ENCODE data around the gene OLA1.

Gene OLA1

DNA sequence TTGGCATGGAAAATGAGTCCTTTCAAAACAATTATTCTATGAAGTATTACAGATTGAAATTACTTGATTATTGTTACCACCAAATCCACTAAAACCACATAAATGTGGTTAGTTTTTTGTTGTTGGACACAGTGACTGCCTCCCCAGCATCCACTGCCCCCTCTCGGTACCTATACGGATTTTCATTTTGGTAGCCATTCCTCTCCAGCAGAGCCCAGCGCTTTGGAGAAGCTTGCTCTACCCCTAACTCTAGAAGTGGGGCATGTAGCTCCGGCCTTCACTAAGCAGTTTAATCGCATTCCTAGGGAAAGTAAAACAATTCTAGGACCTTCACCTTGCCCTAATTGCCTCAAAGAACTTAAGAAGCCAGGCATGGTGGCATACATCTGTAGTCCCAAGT is 24.2 kb downstream of the OLA1 start:
- ATAC-seq = no peak

DNA sequence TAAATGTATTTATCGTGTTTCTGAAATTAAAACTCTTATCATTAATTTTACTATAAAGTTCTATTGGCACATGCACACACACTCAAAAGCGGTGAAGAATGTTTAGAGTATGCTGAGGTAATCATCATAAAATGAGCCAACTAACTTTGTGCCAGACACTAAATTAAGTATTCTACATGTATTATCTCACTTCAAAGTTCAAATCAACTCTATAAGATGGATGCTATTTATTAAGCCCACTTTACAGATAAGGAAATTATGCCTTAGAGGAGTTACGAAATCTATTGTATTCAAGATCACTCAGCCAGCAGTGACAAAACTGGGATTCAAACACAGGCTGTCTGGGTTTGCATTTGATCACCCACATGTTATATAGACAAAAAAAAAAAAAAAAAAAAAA is 24.9 kb downstream of the OLA1 start:
- ATAC-seq = no peak

DNA sequence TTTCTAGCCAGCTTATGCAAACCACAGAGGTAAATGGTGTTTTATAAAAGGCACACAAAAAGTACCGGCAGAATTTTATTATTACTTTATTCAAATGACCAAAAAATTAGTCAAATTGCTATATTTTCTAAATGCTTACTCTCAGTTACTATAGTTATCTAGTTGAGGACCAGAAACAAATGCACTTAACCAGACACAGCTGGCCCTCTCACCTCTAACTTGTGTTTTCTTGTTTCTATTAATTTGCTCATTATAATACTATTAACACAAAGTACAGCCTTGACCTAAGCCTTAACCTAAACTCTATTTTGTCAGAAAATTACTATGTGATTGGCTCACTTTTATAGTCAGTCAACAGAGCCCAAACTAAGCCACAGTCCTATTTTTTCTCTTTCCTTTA is 26.2 kb downstream of the OLA1 start:
- ATAC-seq = no peak

DNA sequence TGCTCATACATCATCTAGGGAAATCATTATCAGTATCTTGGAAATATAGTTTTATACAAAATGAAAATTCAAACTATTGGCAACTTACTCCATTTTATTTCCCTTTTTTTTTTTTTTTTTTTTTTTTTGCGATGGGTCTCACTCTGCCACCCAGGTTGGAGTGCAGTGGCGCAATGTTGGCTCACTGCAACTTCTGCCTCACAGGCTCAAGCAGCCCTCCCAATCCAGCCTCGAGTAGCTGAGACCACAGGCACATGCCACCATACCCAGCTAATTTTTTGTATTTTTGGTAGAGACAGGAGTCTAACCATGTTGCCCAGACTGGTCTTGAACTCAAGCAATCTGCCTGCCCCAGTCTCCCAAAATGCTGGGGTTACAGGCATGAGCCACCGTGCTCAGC is 29.0 kb downstream of the OLA1 start:
- no peak for ATAC-seq

DNA sequence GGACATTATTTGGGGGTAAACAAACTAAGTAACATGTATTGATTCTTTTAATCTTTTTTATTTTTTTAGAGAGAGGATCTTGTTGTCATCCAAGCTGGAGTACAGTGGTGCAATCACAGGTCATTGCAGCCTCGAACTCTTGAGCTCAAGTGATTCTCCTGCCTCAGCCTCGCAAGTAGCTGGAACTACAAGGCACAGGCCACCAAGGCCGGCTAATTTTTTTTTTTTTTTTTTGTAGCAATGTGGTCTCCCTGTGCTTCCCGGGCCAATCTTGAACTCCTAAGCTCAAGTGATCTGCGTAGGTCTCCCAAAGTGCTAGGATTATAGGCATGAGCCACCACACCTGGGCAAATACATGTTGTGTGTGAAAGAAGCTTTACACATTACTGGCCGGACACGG is 29.6 kb downstream of the OLA1 start:
- ATAC-seq = no peak

DNA sequence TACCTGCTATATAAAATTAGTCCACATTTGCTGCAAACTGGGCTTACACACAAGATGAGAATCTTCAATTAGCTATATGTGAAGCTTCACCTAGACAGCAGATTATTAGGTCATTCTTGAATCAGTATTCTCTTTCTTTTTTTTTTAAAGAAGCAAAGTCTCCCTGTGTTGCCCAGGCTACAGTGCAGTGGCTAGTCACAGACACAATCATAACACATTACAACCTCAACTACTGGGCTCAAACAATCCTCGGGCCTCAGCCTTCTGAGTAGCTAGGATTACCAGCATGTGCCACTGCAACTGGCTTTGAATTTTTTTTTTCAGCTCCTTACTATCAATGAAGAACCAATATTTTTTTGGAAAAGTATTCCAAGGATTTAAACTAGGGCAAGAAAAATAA is 30.5 kb downstream of the OLA1 start:
- no peak for ATAC-seq

DNA sequence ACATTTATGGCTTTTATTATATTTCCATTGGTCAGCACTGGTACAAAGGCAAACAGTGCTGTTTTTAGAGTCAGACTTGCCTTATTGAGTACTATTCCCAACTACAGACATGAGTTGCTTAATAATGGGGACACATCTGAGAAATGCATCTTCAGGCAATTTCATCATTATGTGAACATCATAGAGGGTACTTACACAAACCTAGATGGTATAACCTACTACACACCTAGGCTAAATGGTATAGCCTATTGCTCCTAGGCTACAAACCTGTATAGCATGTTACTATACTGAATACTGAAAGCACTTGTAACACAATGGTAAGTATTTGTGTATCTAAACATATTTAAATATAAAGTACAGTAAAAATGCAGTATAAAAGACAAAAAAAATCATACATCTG is 36.4 kb downstream of the OLA1 start:
- ATAC-seq = no peak

DNA sequence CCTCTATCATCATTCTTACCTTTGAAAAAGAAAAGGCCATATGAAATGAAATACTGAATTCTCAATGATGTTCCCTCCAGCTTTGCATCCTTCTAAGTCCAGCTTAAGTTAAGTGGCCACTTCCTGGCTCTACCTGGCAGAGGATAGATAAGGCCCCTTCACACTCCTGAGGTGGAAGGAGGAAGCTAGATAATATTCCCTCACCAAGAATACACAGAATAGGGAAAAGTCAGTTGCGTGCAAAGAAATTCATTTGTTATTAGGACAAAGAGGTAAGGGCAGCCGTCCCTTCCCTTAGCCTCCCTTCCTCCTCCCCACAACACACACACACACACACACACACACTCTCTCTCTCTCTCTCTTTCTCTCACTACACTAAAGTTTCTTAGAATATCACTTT is 37.5 kb downstream of the OLA1 start:
- ATAC-seq = no peak

DNA sequence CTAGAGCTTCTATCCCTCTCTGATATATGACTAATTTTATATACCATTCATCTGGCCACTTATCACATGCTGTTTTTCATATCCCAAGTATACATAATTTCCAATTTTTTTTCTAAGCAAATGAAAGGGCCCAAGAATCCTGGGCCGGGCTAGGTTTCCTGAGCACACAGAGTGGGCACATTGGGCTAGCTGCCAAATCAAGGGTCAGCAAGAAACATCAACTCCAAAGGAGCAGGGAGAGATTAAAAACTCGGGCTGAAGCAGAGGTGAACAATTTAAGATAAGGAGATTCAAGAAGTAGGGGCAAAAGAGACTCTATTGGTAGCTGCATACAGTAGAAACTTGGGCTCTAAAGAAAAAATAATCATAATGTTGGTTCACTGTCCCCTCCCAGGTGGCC is 39.0 kb downstream of the OLA1 start:
- ATAC-seq = no peak

DNA sequence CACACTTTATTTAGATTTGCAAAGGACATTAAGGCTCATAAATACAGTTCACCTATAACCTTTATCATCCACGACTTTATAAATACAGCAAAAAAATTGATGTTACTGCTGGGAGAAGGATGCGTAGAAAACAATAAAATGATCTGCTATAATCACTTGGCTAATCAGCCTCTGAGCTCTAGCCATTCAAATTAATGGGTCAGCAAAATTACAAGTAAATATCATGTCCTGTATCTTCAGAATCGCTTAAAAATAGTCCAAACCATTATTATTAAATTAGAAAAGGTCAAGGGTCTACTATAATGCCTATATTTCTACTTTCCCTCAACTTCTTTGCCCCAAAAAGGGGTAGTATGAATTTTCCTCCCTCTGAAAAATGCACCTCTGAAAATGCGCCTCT is 40.3 kb downstream of the OLA1 start:
- no peak for ATAC-seq

DNA sequence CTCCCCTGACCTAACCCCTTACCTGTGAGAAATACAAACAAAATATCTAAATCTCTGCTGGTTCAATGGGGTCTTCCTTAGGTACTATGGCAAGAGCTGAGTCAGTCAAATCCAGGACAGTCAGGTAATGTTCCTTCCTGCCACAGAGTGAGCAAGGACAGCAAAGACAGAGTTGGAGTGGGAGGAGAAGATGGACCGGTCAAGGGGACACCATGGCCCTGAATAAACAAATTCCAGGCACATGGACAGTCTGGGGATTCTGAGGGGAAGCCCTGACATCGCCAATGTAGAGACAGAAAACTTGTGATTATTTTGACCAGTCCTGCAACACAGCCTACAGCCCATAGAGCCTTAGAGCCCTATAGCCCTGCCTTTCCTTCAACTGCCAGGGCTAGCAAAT is 42.8 kb downstream of the OLA1 start:
- no peak for ATAC-seq

DNA sequence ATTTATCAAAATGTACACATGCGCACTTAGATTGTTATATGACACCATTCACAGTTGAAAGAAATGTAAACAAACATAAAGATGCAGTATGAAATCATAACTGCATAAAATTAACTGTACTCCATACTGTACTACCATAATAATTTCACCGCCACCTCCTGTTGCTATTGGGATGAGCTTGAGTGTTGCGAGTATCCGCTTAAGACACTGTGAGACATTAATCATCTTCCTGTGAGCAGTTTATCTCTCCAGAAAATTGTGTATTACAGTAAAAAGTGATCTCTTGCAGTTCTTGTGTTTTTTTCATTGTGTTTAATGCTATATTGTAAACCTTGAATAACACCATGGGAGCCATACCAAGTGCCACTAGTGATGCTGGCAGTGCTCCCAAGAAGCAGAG is 46.1 kb downstream of the OLA1 start:
- ATAC-seq = no peak

DNA sequence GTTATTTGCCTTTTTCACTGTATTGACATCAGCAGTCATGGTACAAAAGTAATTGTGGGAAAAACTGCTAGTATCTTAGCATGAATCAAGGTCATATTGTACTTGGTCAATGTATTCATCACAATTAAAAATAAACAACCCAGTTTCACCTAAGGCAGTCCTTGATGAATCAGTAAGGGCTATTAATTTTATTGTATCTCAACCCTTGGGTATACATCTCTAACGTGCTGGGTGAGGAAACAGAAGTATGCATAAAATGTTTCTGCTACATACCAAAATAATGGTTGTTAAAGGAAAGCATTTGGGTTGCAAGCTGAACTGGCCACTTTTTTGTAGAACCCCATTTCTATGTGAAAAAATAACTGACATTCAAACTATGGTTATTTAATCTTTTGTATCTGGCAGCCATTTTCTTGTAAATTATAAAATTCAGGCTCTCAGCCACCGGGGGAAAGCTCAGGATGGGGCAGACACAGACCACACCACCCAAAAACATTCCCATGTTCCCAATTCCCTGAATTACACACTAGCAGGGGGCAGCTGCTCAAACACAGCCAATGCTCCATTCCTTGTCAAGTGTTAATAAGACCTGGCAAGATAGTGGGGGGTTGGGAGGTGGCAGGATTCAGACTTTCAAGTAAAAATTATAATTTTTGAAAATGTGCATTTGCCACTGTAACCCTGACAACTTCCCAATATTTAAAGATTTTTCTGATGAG is 49.3 kb downstream of the OLA1 start:
- no peak for ATAC-seq

DNA sequence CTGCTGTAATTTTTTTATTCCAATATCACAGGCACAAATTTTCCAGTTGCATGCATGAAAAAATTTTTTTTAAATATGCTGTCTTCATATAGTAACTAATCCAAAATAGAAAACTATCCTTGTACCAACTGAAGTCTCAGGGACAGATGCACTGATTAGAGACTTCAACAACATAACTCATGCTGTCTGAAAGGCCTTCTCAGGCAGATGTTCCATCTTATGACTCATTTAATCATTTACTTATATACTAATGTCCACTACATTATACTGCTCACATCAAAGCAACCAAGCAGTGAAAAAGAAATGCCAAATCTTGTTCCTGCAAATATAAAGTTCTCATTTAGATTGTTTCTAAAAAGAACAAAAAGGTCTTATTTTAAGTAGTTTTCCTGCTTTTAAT is 53.1 kb downstream of the OLA1 start:
- no peak for ATAC-seq

DNA sequence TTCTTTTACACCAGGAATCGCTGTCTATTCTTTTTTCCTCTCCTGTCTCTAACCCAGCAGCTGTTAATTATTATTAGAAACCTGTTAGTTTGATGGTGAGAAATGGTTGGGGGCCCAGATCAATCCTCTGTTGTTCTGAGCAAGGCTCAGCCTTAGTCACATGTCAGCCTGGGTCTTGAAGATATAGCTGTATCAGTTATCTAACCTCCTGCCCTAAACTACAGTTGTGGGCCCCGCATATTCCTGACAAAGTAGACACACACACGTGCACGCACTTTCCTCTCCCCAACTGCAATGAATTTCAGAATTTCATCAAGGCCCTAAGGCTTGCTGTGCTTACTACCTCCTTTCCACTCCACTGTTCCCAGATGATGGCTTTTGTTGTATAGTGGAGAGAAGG is 54.6 kb downstream of the OLA1 start:
- no peak for ATAC-seq

DNA sequence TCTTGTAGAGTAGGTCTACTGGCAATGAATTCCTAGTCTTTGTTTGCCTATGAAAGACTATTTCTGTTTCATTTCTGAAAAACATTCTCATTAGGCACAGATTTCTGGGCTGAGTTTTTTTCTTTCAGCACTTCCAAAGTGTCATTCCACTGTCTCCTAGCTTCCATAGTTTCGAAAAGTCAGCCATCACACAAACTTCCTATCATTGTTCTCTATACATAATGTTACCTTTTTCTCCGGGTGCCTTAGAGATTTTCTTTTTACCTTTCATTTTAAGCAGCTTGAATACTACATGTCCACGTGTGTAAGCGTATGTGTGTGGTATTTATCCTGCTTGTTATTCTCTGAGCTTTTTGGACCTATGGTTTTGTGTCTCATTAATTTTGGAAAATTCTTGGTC is 55.7 kb downstream of the OLA1 start:
- no peak for ATAC-seq

DNA sequence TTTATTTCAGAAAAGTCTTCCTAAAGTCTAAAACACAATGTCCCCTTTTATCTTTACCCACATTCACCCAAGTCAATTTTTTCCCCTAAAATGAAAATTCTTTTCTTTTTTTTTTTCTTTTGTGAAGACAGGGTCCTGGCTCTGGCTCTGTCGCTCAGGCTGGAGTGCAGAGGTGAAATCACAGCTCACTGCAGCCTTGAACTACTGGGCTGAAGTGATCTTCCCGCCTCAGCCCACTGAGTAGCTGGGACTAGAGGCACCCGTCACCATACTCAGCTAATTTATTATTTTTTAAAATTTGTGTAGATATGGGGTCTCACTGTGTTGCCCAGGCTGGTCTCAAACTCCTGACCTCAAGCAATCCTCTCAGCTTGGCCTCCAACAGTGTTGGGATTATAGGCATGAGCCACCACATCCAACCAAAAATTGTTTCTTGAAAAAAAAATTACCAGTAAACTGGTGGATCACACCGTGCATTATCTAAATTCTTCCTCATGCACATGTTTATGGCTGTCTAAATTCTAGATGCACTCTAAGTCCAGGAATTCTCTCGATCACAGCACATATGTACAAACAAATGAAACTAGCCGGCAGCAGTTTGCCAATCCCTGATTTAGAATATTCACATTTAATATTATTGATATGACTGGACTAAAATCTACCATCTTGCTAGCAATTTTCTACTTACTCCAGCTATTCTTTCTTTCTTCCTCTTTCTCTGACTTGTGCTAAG is 56.8 kb downstream of the OLA1 start:
- no peak for ATAC-seq

DNA sequence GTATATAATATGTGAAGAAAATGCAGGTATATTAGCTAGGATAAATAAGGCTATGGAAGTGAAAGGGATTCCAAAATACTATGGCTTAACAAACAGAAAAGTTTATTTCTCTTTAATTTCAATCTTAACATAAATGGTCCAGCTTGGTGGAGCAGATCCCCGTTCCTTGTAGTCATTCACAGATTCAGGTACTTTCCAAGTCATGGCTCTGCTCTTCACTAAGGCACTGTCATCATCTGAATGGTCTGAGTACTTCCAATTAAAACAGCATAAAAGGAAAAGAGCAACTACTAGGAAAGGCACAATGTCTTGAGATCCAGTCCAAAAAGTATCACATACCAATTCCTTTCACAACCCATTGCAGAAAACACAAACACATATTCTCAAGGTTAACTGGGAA is 63.4 kb downstream of the OLA1 start:
- no peak for ATAC-seq

DNA sequence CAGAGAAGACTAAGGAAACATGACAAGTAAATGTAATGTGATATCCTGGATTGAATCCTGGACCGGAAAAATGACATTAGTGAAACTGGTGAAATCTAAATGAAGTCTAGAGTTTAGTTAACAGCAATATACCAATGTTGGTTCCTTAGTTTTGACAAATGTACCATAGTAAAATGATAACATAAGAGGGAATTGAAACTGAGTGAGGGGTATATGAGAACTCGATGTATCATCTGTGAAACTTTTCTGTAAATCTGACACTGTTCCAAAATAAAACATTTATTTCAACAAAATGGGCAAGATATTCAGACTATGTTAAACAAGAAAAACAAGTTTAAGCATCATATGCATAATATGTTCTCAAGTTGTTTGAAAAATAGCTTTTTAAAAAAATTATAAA is 63.8 kb downstream of the OLA1 start:
- no peak for ATAC-seq

DNA sequence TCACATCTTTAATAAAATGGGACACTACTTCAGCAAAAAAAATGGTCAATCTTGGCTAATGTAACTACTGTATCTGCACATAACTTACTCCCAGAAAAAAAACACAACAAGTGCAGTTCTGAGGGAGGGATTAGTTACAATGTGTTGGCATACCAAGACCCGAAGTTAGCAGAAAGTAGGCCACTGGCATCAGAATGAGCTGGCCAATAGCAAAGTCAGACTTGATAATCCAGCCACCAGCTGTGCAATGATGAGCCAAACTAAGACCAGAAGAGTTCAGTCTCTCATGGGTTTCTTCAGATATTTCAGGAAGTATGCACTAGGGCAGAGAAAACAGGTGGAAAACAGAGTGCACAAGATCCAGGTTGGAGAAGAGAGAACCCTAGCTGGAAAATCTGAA is 65.3 kb downstream of the OLA1 start:
- no peak for ATAC-seq

DNA sequence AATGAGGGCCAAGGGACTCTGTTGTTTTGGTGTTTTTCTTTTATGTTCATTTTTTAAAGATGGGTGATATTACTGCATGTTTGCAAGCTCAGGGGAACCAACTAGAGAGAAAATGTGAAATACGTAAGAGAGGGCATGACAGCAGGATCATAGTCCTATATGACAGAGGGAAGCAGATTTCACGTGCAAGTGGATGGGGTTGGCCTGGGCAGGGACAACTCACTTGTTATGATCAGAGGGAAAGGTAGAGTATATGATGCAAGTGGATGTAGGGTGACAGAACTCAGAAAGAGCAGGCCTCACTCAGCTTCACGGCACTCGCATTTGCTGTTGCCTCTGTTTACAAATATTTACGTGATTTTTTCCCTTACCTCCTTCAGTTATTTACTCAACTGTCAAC is 67.0 kb downstream of the OLA1 start:
- ATAC-seq = no peak

DNA sequence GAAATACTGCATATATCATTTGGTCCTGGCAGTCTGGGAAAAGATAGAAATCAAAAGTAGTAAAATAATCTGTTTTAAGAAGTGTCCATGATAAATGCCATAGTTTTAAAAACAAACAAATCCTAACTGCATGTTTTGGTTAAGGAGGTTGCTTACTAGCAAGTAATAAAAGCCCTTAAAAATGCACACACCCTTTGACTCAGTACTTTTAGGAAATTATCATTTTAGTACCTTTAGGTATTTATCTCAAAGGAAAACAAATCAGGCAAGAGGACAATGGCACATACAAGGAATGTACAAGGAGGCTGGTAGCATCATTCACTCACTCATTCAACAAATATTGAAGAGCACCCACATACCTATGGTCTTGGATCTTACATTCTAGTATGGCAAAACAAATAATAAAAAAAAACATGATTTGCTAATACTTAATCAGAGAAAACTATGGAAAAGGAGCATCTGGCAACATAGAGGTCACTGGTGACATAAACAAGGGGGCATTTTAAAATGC is 67.6 kb downstream of the OLA1 start:
- ATAC-seq = no peak

DNA sequence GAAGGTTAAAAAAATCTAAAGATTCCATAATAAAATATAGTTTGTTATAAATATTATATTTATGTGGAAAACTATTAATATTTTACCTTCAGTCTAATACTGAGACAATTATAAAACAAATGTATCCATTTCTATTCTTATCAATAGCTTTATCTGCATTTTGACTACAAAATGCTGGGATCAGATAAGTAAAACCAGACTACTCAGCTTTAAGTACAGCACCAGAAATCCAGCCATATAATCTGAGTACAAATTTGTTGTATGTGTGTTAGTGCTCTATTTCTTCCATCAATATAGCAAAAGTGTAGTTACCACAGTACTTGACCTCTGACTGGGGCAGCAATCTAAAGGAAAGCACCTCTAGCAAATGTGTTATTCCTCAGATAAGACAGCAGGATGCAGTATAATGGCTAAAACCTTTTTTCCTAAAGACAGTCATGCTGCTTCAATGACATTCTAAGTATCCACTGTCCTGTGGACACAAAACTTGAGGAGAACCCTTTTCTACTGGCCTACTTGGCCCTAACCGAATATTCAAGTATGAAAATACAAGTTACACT is 68.1 kb downstream of the OLA1 start:
- ATAC-seq = no peak

DNA sequence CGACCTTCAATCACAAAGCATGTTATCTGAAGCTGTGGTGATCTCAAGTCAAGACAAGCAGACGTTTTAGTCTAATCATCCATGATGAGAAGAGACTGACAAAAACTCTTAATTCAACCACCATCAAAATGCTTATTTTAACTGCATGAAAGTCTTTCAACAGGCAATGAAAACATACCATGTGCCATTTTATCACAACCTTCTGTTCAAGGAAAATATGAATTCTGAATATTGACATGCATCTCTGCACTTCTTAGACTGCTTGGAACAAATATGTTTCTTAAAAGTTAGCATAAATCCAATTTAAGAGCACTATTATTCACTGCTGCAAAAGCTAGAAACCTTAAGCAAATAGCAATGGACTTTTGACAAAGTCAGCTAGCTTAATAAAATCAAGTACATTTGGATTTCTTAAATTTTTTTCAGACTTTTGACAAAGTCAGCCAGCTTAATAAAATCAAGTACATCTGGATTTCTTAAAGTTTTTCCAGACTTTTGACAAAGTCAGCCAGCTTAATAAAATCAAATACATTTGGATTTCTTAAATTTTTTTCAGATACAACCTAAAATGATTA is 70.9 kb downstream of the OLA1 start:
- ATAC-seq = no peak

Measured in activated CD4-positive, CD25-positive, alpha-beta regulatory T cell treated with anti-CD3 and anti-CD28 coated beads, Interleukin-2, amount 50 U/mL, for 24 hours (primary cell).